K562 (cell line): ENCODE results near the gene RPUSD1. TPM values are rescaled to one million over a fixed set of nuclear protein-coding genes. Genes with fewer than 3 reads are reported as not detected.
A peak's percentile ranks its signal among the peaks of the same experiment; 100 is the strongest.

Experiments used
- ATAC-seq: fragments of 200-7000 bp; cut with Tn5 transposase; 3 replicates; pipeline ENCODE4 v1.9.1; 2020; ENCODE audit warnings: moderate library complexity
- BruUV-seq: library from RNA; stranded (reverse); fragments of 400-500 nt; replicated peaks from 2 replicates; lab custom pipeline; 2021; lab: Mats Ljungman, UMichigan
- CTCF ChIA-PET: fragments of 300-600 bp; formaldehyde crosslinking; extraction: SDS; loops from one replicate; lab custom pipeline; 2021; ENCODE audit warnings: low intra/inter-chr PET ratio; lab: Yijun Ruan, JAX
- POLR2A ChIA-PET: fragments of 300-600, 350-650 bp; sonication (Branson Sonifier 250); formaldehyde crosslinking; extraction: SDS; loops from one replicate; lab custom pipeline; 2021; ENCODE audit warnings: antibody characterized with exemption, inconsistent platforms; lab: Yijun Ruan, JAX
- DNase-seq, 4 experiments: peaks; one replicate each; pipeline versions ENCODE4 v3.0.0 to v3.0.0-alpha.2; 2011 to 2018; ENCODE audit warnings: low spot score in 3 of 4, mixed read lengths in 3 of 4; ENCODE audit errors: extremely low read depth in 1 of 4
- FAIRE-seq: peaks from 2 replicates; lab custom pipeline; 2011; peaks lifted over from hg19 to GRCh38; lab: Jason Lieb, UNC
- H2AFZ ChIP-seq: 2 replicates; pipeline ENCODE4 v1.6.0; 2011; ENCODE audit warnings: low read depth, low read length, control low read depth, inconsistent platforms
- H3K27ac ChIP-seq: fragments of 200-600 bp; 3 replicates; pipeline ENCODE4 v1.8.0; 2011; ENCODE audit warnings: low read depth, mild to moderate bottlenecking, control low read depth, inconsistent platforms, low read length, moderate library complexity, mixed read lengths; ENCODE audit errors: extremely low read depth
- H3K27me3 ChIP-seq, 2 experiments: fragments of 300-600 bp in 1 of 2; 2 replicates in 1 of 2; 3 replicates in 1 of 2; pipeline versions ENCODE4 v1.6.0 to v1.8.0; 2011; ENCODE audit warnings: inconsistent platforms in 2 of 2, low read length in 2 of 2, mild to moderate bottlenecking in 1 of 2, mixed read lengths in 1 of 2, moderate library complexity in 1 of 2; ENCODE audit not compliant: control insufficient read depth in 2 of 2, insufficient read depth in 2 of 2
- H3K36me3 ChIP-seq: fragments of 300-600 bp; 3 replicates; pipeline ENCODE4 v1.8.0; 2011; ENCODE audit warnings: mild to moderate bottlenecking, low read length, inconsistent platforms; ENCODE audit not compliant: control insufficient read depth, insufficient read depth
- H3K4me1 ChIP-seq, 2 experiments: fragments of 200-600 bp in 1 of 2; replicated peaks in 1 of 2; 2 replicates in 1 of 2; 3 replicates in 1 of 2; pipeline versions ENCODE4 v1.5.1 to v1.8.0; 2011; ENCODE audit warnings: inconsistent platforms in 2 of 2, low read length in 2 of 2, mild to moderate bottlenecking in 1 of 2, mixed read lengths in 1 of 2, moderate library complexity in 1 of 2; ENCODE audit not compliant: control insufficient read depth in 2 of 2, insufficient read depth in 2 of 2
- H3K4me2 ChIP-seq: 2 replicates; pipeline ENCODE4 v1.6.1; 2011; ENCODE audit warnings: low read length, control low read depth, inconsistent platforms, mixed read lengths; ENCODE audit not compliant: insufficient read depth
- H3K4me3 ChIP-seq: fragments of 200-600 bp; sonication (generic), shearing (Covaris generic); 2 replicates; pipeline ENCODE4 v1.5.1; 2016; ENCODE audit warnings: control low read depth, inconsistent platforms
- H3K79me2 ChIP-seq: fragments of 200-600 bp; 3 replicates; pipeline ENCODE4 v1.8.0; 2011; ENCODE audit warnings: low read length, inconsistent platforms; ENCODE audit not compliant: control insufficient read depth, insufficient read depth
- H3K9ac ChIP-seq, 2 experiments: 2 replicates each; pipeline versions ENCODE4 v1.6.0 to v1.6.1; 2011; ENCODE audit warnings: low read depth in 2 of 2, low read length in 2 of 2, control low read depth in 1 of 2, inconsistent platforms in 1 of 2, mild to moderate bottlenecking in 1 of 2, mixed read lengths in 1 of 2; ENCODE audit not compliant: insufficient read depth in 1 of 2
- H3K9me1 ChIP-seq: one replicate; pipeline ENCODE4 v1.6.0; 2011; ENCODE audit warnings: inconsistent platforms, mild to moderate bottlenecking, low read length, moderate library complexity; ENCODE audit not compliant: control insufficient read depth, insufficient read depth
- H3K9me3 ChIP-seq: replicated peaks from 2 replicates; pipeline ENCODE4 v1.5.1; 2011; ENCODE audit warnings: low read depth, low read length, inconsistent platforms; ENCODE audit not compliant: control insufficient read depth, insufficient read depth
- H4K20me1 ChIP-seq: replicated peaks from 2 replicates; pipeline ENCODE4 v1.6.1; 2011; ENCODE audit warnings: low read length, inconsistent platforms, mixed read lengths; ENCODE audit not compliant: control insufficient read depth, insufficient read depth
- ATF1 ChIP-seq, 2 experiments: fragments of 450-650 bp in 1 of 2; IDR thresholded peaks; 2 replicates each; pipeline ENCODE4 v1.6.1; 2016; ENCODE audit warnings: missing compliant biosample characterization in 1 of 2, missing genetic modification characterization in 1 of 2
- CCAR2 ChIP-seq: fragments of 200-400 bp; formaldehyde crosslinking; IDR thresholded peaks from 2 replicates; pipeline ENCODE4 v1.6.1; 2017; ENCODE audit warnings: mild to moderate bottlenecking, low read depth, low read length
- FIP1L1 ChIP-seq: fragments of 200-400 bp; formaldehyde crosslinking; IDR thresholded peaks from 2 replicates; pipeline ENCODE4 v1.6.1; 2018; ENCODE audit warnings: mild to moderate bottlenecking, low read depth, low read length; ENCODE audit not compliant: poor library complexity, severe bottlenecking
- FUS ChIP-seq: fragments of 200-400 bp; formaldehyde crosslinking; optimal IDR thresholded peaks from 2 replicates; pipeline ENCODE3; 2017; ENCODE audit warnings: low read depth, low read length
- HNRNPL ChIP-seq: fragments of 200-400 bp; formaldehyde crosslinking; IDR thresholded peaks from 2 replicates; pipeline ENCODE4 v1.6.1; 2017; ENCODE audit warnings: low read depth, mild to moderate bottlenecking, low read length
- IRF1 ChIP-seq: sonication (generic); formaldehyde crosslinking; IDR thresholded peaks from 2 replicates; pipeline ENCODE4 v1.8.0; 2022; ENCODE audit warnings: missing genetic modification reagents, mild to moderate bottlenecking, borderline replicate concordance
- JUND ChIP-seq, 2 experiments: IDR thresholded peaks; 2 replicates in 1 of 2; 3 replicates in 1 of 2; pipeline ENCODE4 v1.6.1; 2011; ENCODE audit warnings: borderline replicate concordance in 2 of 2, low read depth in 2 of 2, low read length in 2 of 2, improper control_type of control experiment in 1 of 2, missing biosample characterization in 1 of 2, missing genetic modification characterization in 1 of 2, missing genetic modification reagents in 1 of 2
- POLR2G ChIP-seq: fragments of 200-400 bp; formaldehyde crosslinking; IDR thresholded peaks from 2 replicates; pipeline ENCODE4 v1.6.1; 2017; ENCODE audit warnings: low read depth, mild to moderate bottlenecking, antibody characterized with exemption, low read length, moderate library complexity
- POLR2H ChIP-seq: IDR thresholded peaks from 2 replicates; pipeline ENCODE4 v1.6.1; 2016; ENCODE audit warnings: missing genetic modification characterization, low read depth, mild to moderate bottlenecking, control low read depth, missing compliant biosample characterization, moderate library complexity
- UBTF ChIP-seq, 2 experiments: IDR thresholded peaks; 2 replicates each; pipeline ENCODE4 v1.6.1; 2012; ENCODE audit warnings: improper control_type of control experiment in 2 of 2, low read depth in 2 of 2, low read length in 2 of 2, borderline replicate concordance in 1 of 2
- ZBTB7A ChIP-seq: IDR thresholded peaks from 2 replicates; pipeline ENCODE4 v1.6.1; 2011; ENCODE audit warnings: low read depth, mild to moderate bottlenecking, low read length, moderate library complexity, borderline replicate concordance; ENCODE audit not compliant: control insufficient read depth
- ZNF347 ChIP-seq: fragments of 450-650 bp; formaldehyde crosslinking; IDR thresholded peaks from 2 replicates; pipeline ENCODE4 v1.4.0; 2020; ENCODE audit warnings: low read depth, mild to moderate bottlenecking, moderate library complexity
- WGBS: fragments of 100-300 bp; shearing (Covaris generic); methylation state at CpG from one replicate; pipeline ENCODE4 v1.1.6; 2016; ENCODE audit warnings: low coverage, mixed read lengths; ENCODE audit not compliant: insufficient coverage; ENCODE audit errors: missing lambda C conversion rate; 5-methylcytosine and 5-hydroxymethylcytosine counted together
- in situ Hi-C: fragments of 300-500 bp; cut with MboI; formaldehyde crosslinking; loops from 4 replicates; pipeline ENCODE4 v1.15.0; 2018; ENCODE audit warnings: inconsistent platforms, mixed read lengths
- intact Hi-C: fragments of 100-400 bp; cut with micrococcal nuclease; formaldehyde crosslinking; loops from 2 replicates; pipeline ENCODE4 v1.14.2; 2022
- polyA plus RNA-seq, 8 experiments: library from polyadenylated mRNA; depleted of rRNA in 4 of 8; stranded (reverse) in 5 of 8; unstranded in 3 of 8; fragments of >200 nt; fragmentation: Nextera tagmentation in 2 of 8; fragmentation: Illumina TruSeq in 1 of 8; extraction: Ambion mirVana in 2 of 8; extraction: Trizol in 1 of 8; gene quantifications; 2 replicates each; pipeline versions ENCODE4 v1.2.1 to v1.2.3, GENCODE V29; 2011 to 2014; ENCODE audit warnings: inconsistent platforms in 1 of 8, missing spikeins in 1 of 8
- total RNA-seq, 7 experiments: library from RNA; depleted of rRNA in 6 of 7; stranded (reverse); fragments of >200 nt in 6 of 7; fragmentation: Illumina TruSeq in 2 of 7; extraction: Trizol in 2 of 7; gene quantifications; 2 replicates each; pipeline versions ENCODE4 v1.2.1 to v1.2.3, GENCODE V29; 2011 to 2021; ENCODE audit warnings: low replicate concordance in 1 of 7
- TF ChIP-seq, protein P1 (sequence below): fragments of 450-650 bp; formaldehyde crosslinking; IDR thresholded peaks from 2 replicates; pipeline ENCODE4 v1.4.0; 2022; ENCODE audit warnings: missing genetic modification characterization

The RPUSD1 gene
- total and polyA plus RNA-seq, 9 of the 15 experiments (the other 6 are each of a cell fraction or from before 2014, with no cell fraction given): 0.45 to 56.6 (median 12.0) TPM

DNA sequence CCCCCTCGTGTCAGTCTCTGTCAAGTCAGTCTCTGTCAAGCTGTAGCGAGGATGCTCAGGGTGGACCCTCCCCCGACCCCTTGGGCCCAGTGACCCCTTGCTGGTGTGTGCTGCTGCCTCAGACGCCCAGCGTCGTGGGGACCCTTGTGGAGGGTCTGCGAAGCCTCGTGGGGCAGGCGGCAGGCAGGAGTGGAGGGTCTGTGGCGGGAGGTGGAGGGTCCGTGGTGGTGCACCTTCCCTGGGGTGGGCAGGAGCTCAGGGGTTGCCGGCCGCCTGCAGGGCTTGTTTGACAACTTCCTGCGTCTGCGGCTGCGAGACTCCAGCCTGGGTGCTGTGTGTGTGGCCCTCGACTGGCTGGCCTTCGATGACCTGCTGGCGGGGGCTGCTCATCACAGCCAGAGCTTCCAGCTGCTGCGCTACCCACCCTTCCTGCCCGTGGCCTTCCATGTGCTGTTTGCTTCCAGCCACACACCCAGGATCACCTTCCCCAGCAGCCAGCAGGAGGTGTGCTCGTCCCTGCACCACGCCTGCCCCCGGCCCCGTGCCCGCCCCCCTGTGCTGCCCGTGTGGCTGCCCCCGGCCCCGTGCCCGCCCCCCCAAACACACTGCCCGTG, 6.8 kb upstream of the RPUSD1 start:
- H3K4me2 ChIP-seq: no peak overlapping the region
- H3K27me3 ChIP-seq: no peaks in the 10 kb centered on the region
- no peak overlapping the region for H3K4me3 ChIP-seq
- H3K4me1 ChIP-seq: peaks cover 2 to 89% of the 10 kb centered on the region in 2 experiments; a peak in 3 of 5 replicates
- CTCF ChIA-PET: no interaction called here
- BruUV-seq: no TSS peak
- H2AFZ ChIP-seq: no peak overlapping the region
- 0 out of 2 replicates have a peak, but pooled peaks cover 4% of the 10 kb centered on the region for H4K20me1 ChIP-seq
- WGBS: 76% methylated on average over 9 of the region's 31 CpGs
- in situ Hi-C loops: no loop called here
- FAIRE-seq (no peak), ATAC-seq (no peak), DNase-seq (peak in 1 of 4 experiments; percentile 11)
- no peak overlapping the region for H3K9ac ChIP-seq
- intact Hi-C loops: no loop called here
- H3K9me1 ChIP-seq: no peaks in the 10 kb centered on the region
- peaks cover under 1% of the 10 kb centered on the region; the same call in 1 of the 3 replicates for H3K79me2 ChIP-seq
- TF ChIP-seq, protein P1, sequence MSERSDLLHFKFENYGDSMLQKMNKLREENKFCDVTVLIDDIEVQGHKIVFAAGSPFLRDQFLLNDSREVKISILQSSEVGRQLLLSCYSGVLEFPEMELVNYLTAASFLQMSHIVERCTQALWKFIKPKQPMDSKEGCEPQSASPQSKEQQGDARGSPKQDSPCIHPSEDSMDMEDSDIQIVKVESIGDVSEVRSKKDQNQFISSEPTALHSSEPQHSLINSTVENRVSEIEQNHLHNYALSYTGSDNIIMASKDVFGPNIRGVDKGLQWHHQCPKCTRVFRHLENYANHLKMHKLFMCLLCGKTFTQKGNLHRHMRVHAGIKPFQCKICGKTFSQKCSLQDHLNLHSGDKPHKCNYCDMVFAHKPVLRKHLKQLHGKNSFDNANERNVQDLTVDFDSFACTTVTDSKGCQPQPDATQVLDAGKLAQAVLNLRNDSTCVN (CRISPR knock-in tag): no peak
- TF ChIP-seq ZNF347 (CRISPR knock-in tag) (no peak), ATF1 (CRISPR knock-in tag; IDR thresholded peaks at IDR 0.05) (no peak), ATF1 (tag; IDR thresholded peaks at IDR 0.05) (no peak), CCAR2 (no peak), HNRNPL (0 out of 2 replicates have a peak, but pooled peaks have one; percentile 27), ZBTB7A (peak; percentile 9; the same call in 1 of the 2 replicates), POLR2H (no peak), FUS (no peak), FIP1L1 (peak; percentile 14), UBTF (IDR thresholded peaks at IDR 0.05; ENCODE audit: borderline replicate concordance in 1 of 2, low read depth in 2 of 2, low read length in 2 of 2) (no peak), POLR2G (0 out of 2 replicates have a peak, but pooled peaks have one; percentile 7), IRF1 (CRISPR knock-in tag) (no peak), JUND (IDR thresholded peaks at IDR 0.05; ENCODE audit: borderline replicate concordance, low read depth, low read length) (no peak), JUND (tag; IDR thresholded peaks at IDR 0.05; ENCODE audit: borderline replicate concordance, low read depth, low read length) (no peak)
- POLR2A ChIA-PET: interaction anchor here (1.3 kb wide), 1 partner anchor 13 kb away, joined by 4 read pairs; no protein-coding TSS in a partner anchor
- H3K9me3 ChIP-seq: no peaks in the 10 kb centered on the region
- H3K27ac ChIP-seq: no peak overlapping the region
- H3K36me3 ChIP-seq: peaks cover 62% of the 10 kb centered on the region; the same call in 2 of the 3 replicates
